ENCODE measurements around the gene FBXO28.
"Not testable (repeated sequence)": the region's sequence is repeated elsewhere in the genome, so short reads cannot be mapped to it uniquely, and the experiment has no call there.

The FBXO28 gene, protein sequence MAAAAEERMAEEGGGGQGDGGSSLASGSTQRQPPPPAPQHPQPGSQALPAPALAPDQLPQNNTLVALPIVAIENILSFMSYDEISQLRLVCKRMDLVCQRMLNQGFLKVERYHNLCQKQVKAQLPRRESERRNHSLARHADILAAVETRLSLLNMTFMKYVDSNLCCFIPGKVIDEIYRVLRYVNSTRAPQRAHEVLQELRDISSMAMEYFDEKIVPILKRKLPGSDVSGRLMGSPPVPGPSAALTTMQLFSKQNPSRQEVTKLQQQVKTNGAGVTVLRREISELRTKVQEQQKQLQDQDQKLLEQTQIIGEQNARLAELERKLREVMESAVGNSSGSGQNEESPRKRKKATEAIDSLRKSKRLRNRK
- total RNA-seq = 55.0 reads per million, percentile 70 among the genes with 10 or more reads in this experiment

DNA sequence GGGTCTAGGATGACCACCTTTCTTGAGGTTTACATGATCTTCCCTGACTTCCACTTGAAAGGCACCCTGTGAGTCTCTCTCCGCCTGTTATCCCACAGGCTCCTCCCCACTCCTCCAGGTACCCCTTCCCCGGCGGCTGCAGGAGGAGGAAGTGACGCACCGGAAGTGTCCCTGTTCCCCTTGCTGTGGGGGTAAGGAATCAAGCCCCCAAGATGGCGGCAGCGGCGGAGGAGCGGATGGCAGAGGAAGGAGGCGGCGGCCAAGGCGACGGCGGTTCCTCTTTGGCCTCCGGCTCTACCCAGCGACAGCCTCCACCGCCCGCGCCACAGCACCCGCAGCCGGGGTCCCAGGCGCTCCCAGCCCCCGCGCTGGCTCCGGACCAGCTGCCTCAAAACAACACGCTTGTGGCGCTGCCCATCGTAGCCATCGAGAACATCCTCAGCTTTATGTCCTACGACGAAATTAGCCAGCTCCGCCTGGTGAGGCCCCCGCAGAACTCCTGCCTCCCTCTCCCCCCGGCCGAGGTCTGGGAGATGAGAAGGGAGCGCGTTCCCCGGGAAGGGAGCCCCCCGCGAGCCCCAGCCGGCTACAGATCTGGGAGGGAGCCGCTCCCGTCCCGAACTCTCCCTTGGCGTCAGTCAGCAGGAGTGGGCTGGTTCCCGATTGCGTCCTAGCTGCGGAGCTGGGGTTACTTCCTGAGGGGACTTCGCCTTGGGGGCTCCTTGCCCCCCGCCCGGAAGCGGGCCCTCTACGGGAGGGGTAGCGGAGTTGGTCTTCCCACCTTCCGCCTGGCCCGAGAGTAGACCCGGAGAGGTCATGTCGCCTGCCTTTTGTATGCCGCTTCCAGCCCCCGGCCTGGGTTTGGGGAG lies at the start of gene FBXO28:
FBXO28 (plus strand) TSS at position 194 of the 869 bp plus-strand sequence; CDS start at position 213, 19 bp downstream.
- peak; percentile 93 for DNase-seq

DNA sequence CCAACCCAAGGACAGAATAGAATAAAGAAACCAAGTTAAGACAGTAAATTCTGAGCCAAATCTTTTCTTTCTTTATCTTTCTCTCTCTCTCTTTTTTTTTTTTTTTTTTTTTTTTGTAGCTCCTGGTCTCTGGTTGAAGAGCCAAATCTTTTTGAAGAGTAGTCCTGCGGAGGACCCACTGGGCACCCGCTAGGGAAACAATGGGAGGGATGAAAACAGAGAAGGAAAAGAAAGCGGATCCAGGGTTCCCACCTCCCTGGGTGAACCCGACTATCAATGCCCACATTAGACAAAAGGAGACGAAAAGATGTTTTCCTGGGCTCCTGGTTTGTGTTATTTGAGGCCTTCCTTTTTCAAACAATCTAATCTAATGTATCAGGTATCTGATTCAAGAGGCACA lies 49.8 kb upstream of the FBXO28 start:
- DNase-seq = no peak

DNA sequence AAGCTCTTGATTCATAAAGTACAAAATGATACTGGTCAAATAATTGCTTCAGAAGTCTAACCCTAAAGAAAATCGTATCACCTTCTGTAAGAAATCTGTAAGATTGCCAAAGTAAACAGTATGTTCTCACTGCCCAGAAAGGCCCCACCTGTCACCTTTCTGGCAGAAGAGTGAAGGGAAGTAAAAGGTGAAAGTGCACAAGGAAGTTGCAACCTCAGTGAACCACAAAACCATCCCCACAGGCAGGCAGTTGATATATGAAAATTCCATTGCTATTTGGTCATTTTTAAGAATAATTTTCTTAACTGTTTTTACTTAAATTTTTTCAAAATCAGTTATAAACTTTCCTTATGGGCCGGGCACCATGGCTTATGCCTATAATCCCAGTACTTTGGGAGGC lies 48.5 kb upstream of the FBXO28 start:
- DNase-seq = no peak

DNA sequence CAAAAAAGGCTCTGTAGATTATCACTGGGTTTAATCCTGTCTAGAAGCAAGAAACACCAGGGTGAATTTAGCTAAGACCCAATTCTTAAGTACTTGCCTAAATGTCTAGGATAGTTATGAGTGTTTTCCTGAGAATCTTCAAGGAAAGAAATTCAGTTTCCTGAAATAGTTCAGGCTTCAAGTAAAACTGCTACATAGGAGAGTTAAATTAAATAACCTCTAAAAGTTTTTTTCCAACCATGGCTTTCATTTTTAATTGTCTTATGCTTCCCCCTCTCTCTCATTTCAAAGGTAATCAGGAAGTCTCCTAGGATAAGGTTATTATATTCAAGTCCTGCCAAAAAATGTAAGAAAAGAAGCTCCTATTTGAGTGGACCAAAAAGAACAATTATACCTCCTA lies 46.7 kb upstream of the FBXO28 start:
- DNase-seq = no peak

DNA sequence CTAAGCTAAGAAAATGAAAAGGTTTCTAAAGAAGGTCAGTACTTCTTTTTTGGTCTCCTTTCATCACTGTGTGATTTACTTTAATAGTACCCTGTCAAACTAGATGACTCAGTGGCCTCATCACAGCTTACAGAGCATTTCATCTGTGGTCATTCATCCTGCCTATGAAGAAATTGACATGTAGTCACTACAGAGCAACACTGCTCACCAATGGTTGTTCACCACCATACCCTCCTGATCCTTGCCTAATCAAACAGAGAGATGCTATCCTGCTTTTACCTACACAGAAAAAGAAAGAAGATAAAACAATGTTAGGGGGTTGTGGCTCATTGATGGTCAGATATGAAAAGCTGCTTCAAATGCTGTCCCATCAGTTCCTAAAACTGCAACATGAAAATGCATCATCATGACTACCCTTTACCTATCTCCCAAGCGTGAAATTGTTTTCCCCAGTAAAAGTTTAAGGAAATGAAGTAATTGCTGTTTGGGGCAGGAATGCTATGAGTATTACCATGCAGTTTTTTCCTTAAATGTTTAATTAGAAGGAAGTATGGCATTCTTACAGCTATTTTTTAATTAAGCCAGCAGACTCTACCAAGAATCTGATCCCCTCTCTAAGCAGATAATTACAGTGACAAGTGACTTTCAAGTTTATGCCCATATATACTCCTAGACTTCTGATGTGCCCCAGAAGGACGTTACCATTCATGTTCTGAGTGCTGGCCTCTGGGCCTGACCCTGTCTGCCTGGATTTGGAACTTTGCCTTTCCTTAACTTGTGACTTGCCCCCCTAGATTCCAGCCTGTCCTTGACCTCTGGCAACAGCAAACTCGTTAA lies 46.1 kb upstream of the FBXO28 start:
- DNase-seq = no peak

DNA sequence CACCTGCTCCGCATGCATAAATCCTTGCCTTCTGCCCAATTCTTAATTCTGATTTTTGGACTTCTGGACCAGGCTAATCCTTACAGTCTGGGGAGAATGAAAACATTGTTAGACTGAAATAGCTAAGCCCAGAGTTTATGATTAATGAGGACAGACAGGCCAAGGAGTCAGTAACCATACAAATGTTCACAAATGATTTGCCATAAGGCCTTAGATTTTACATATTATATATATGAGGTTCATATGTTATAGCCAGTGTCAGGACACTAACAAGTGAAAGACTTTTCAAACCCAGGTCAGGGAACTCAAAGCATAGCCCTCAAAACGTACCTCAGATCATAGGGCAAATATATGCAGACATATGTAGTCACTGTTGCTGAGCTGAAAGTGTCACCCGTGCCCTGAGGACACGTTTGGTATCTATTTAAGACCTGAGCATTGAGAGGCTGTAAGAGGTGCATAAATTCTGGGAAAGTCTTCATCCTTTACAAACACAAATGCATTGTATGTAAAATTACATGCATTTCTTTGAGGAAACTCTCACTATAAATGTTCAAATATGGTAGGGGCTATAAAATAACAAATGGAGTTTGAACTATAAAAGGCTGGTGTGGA lies 45.3 kb upstream of the FBXO28 start:
- no peak for DNase-seq

DNA sequence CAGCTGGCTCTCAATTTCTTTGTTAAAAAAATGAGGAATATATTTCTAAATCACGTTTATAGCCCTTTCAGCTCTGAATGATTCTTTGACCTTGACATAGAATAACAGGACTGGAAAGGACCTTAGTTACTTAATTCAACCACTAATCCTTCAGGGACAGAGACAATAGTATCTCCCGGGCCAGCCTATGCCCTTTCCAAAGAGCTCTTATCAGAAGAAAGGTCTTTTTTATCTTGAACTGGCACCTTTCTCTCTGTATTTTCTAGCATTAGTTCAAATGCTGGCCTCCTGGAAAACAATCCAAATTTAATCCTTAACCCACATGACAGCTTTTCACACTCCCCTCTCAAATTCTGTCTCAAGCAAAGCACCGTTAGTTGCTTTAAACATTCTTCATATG lies 44.8 kb upstream of the FBXO28 start:
- no peak for DNase-seq

DNA sequence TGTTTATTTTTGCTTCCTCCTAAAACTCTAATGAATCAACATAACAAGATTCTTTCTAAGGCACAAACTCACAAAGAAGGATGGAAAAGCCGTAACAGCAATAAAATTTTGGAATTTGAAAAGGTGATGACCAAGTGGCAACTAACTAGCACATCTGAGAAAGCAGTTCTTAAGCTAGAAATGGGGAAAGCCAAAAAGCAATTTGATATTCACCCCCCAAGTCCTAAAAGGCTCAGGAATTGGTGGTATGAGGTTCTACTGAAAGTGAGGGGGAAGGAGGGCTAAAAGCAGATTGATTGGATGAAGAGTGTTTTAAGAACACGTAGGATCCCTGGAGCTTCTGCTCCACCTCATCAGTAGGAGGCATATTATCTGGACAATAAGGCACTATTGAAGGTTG lies 43.4 kb upstream of the FBXO28 start:
- DNase-seq = no peak

DNA sequence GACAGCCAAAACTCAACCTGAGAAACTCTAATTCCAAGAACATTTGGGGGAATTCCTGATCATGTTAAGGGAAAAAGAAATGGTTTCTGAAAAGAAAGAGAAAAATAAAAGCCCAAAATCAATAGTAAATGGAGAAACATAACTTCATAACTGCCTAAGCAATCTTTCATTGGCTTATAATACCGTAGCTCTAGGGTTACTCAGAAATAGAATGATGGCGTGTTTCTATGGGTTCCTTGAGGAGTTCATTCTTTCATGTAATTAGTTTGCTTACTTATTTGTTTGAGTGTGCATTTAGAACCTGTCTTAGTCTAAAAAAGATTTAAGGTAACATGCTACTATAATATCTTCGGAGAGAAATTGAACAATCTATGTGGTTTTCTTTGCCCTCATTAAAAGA lies 37.5 kb upstream of the FBXO28 start:
- DNase-seq = no peak

DNA sequence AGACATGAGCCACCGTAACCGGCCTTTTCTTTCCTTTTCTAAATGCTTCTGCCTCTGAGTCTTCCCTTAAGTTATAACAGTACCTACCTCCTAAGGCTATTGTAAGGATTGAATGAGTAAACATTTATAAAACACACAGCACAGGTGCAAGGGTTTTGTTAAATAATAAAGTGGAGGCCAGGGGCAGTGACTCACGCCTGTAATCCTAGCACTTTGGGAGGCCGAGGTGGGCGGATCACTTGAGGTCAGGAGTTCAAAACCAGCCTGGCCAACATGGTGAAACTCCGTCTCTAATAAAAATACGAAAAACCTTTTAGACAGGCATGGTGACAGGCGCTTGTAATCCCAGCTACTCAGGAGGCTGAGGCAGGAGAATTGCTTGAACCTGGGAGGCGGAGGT lies 34.3 kb upstream of the FBXO28 start:
- DNase-seq = not testable (repeated sequence)

DNA sequence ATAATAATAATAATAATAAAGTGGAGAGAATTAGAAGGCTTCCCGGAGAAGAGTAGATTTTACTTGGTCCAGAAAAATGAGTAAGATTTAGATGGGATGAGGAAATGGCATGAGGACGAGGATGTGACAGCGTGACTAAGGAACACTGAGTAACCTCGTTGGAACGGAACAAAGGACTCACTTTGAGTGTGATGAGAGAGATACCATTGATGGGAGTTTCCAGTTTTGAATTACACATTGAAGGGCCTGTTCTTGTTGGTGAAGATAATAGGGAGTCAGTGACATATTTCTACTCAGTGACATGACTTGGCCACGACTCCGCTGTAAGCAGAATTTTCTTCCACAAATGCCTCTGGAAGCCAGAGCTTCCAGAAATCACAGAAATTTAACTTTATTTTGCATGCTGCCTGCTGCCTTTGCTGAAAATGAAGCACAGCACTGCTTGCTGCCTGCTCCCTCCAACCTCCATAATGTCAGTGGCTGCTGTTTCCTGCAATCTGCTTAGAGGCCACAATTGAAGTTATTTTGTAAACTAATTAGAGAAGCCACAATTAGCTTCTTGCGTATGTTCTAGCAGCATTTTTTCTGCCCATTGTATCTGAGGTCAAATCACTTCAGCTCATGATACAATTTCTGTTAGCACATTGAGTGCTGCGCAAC lies 33.7 kb upstream of the FBXO28 start:
- DNase-seq = no peak

DNA sequence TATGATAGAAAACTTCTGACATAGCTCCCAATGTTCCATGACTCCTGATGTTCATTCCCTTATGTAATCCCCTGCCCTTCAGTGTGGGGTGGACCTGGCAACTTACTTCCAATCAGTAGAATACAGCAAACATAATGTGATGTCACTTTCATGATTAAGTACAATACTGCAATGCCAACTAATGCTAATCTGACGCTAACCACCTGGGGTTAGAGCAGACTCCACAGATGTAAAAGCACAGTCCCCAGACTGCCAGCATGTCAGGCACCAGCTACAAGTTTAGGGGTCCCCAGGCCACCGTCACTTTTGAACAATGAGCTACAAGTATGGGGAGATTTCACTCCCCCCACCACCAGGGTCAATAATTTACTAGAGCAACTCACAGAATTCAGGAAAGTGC lies 32.3 kb upstream of the FBXO28 start:
- no peak for DNase-seq

DNA sequence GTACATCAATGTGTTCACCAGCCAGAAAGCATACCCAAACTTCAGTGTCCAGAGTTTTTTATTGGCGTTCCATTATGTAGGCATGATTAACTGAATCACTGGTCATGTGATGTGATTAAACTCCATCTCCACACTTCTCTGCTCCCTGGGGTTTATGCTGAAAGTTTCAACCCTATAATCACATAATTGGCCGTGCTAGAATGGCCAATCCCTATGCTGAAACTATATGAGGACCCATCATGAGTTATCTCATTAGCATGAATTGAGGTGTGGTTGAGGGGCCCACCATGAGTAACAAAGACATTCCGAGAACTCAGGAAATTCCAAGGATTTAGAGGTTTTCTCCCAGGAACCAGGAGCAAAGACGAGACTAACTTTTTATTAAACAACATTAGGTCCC lies 31.8 kb upstream of the FBXO28 start:
- DNase-seq = no peak

DNA sequence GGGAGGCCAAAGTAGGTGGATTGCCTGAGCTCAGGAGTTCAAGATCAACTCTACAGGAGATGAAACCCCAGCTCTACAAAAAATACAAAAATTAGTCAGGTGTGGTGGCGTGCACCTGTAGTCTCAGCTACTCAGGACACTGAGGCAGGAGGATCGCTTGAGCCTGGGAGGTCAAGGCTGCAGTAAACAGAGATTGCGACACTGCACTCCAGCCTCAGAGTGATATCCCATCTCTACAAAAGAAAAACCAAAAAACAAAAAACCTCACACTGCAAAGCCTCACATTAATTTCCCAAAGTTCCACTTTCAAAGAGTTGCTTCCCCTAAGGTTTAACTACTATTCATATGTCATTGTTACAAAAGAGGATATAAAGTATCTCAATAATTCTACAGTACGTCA lies 29.0 kb upstream of the FBXO28 start:
- DNase-seq = no peak

DNA sequence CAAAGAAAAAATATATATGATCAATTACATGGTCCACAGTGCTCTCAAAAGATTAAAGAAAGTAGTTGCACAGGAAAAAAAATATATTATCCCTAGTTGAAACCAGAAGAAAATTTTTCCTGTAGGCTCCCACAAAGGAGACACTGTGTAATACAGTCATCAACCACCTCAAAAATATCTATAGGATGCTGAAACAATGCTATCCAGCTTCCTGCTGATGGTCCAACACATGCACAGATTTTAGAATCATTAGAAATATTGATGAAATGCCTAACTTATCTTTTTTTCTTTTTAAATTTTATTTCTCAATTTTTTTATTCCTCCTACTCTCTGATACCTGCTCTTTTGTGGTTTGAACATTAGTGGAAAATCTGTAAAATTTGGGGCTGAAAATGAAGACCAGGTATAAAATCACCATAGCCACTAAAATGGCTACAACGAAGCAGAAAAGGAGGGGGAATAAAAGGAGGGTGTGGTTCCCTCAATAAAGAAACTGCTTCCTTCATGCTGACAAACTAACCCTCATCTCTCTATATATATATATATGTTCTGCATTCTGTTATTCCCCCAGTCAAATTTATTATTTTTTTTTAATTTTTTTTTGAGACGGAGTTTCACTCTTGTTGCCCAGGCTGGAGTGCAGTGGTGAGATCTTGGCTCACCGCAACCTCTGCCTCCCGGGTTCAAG lies 28.3 kb upstream of the FBXO28 start:
- DNase-seq = no peak

DNA sequence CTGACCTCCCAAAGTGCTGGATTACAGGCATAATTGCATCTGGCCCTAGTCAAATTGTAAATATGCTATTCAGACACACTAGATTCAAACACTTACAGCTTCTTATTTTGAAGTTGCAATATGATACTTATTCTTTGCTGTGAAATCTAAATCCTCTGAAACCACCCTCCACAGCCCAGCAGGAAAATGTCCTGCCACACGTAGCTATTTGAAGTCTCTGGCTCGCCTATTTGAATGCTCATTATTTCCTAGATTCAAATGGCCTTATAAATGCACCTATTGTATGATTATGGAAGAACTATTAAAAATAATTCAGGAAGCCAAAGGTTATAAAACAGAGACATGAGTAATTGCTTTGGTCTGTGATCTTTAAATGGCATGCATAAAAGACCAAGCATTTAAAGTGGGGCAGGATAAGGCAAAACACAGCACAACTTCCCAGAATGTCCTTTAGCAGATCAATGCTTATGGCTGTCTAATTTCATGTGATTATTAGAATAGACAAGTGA lies 26.6 kb upstream of the FBXO28 start:
- DNase-seq = no peak

DNA sequence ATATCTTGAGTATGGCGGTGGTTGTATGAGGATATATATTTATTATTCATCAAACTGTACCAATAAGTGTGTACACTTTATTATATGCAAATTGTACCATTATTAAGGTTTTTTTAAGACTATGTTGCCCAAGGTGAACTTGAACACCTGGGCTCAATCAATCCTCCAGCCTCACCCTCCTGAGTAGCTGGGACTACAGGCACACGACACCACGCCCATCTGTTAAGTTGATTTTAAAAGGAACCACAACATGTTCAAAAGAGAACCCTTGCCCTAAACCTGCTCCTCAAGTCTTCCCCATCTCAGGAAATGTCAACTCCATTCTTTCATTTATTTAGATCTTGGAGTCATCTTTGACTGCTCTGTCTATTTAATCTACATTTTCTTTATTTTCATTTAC lies 24.3 kb upstream of the FBXO28 start:
- no peak for DNase-seq

DNA sequence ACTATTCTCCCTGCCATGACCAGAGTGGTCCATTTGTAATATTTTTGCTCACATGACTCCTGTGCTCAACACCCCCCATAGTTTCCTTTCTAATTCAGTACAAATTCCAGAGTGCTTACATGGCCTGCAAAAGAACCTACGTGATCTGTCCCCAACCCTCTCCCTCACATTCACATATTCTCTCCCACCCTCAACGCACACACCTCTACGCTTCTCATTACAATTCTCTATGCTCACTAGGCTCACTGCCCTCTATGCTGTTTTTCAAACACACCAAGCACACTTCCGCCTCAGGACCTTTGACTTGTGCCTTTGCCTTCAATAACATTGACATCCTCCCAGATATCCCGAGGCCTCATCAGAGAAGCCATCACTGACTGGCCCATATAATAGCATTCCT lies 23.8 kb upstream of the FBXO28 start:
- no peak for DNase-seq

DNA sequence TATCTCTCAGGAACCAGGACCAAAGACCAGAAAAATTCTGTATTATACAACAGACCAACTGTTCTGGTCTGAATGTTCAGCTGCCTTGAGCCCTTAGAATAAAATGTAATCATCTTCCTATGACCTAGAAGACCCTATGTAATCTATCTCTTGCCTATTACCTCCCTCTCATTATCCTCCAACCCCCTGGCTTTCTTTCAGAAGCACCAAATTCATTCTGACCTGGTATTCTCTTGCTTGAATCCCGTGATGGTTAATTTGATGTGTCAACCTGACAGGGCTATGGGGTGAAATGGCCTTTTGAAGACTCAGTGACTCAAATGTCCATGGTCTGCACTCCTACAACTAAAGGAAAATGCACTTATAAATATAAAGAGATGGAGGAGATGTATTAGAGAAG lies 21.8 kb upstream of the FBXO28 start:
- no peak for DNase-seq

DNA sequence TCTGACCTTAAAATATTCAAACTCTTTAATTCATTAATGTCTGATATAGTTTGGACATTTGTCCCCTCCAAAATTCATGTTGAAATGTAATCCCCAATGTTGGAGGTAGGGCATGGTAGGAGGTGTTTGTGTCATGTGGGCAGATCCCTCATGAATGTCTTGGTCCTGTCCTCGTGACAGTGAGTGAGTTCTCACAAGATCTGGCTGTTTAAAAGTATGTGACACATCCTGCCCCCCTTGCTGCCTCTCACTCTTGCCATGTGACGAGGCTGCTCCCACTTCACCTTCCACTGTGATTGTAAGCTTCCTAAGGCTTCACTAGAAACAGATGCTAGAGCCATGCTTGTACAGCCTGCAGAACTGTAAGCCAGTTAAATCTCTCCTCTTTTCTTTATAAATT lies 21.3 kb upstream of the FBXO28 start:
- DNase-seq = no peak

DNA sequence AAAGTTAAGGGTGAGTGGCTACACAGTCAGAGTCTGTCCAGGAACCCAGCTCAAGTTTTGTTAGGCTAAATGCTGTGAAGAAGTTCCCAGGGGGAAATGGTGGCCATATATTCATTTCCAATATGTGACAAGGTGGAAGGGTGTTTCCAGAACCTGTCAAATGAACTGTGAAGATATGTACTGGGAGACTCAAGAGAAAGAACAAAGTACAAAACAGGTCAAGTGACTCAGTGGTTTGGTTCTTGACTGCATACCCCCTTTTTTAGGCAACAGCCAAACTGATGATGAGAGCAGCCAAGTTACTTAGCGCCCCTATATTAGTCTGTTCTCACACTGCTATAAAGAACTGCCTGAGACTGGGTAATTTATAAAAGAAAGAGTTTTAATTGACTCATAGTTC lies 18.6 kb upstream of the FBXO28 start:
- no peak for DNase-seq
